SJCRH30 (cell line): ENCODE data around the gene CCL24. TPM values are rescaled to one million over a fixed set of nuclear protein-coding genes. Genes with fewer than 3 reads are reported as not detected.
A peak's percentile ranks its signal among the peaks of the same experiment; 100 is the strongest.
"Not testable (repeated sequence)": the region's sequence is repeated elsewhere in the genome, so short reads cannot be mapped to it uniquely, and the experiment has no call there.

Source experiments
- DNase-seq, 2 experiments: peaks; one replicate each; pipeline ENCODE4 v3.0.0-alpha.2; 2015 to 2020
- H3K27ac ChIP-seq: fragments of 250-450 bp; sonication (Bioruptor Pico); 2 replicates; pipeline ENCODE4 v1.5.1; 2020; ENCODE audit warnings: mild to moderate bottlenecking, moderate library complexity
- H3K27me3 ChIP-seq: fragments of 250-450 bp; sonication (Bioruptor Pico); 2 replicates; pipeline ENCODE4 v1.5.1; 2020; ENCODE audit warnings: mild to moderate bottlenecking, moderate library complexity
- H3K36me3 ChIP-seq: fragments of 250-450 bp; sonication (Bioruptor Pico); 2 replicates; pipeline ENCODE4 v1.5.1; 2020; ENCODE audit warnings: mild to moderate bottlenecking, moderate library complexity
- H3K4me1 ChIP-seq: fragments of 250-450 bp; sonication (Bioruptor Pico); 2 replicates; pipeline ENCODE4 v1.5.1; 2020; ENCODE audit warnings: mild to moderate bottlenecking, moderate library complexity
- H3K4me3 ChIP-seq: fragments of 250-450 bp; sonication (Bioruptor Pico); 2 replicates; pipeline ENCODE4 v1.5.1; 2020; ENCODE audit warnings: mild to moderate bottlenecking, moderate library complexity
- H3K9me3 ChIP-seq: fragments of 250-450 bp; sonication (Bioruptor Pico); replicated peaks from 2 replicates; pipeline ENCODE4 v1.5.1; 2020; ENCODE audit warnings: mild to moderate bottlenecking, moderate library complexity
- total RNA-seq: library from RNA; depleted of rRNA; stranded (reverse); fragments of >200 nt; shearing (Covaris generic); gene quantifications from 2 replicates; pipeline ENCODE4 v1.2.3, GENCODE V29; 2014; rRNA removed

CCL24 gene, protein sequence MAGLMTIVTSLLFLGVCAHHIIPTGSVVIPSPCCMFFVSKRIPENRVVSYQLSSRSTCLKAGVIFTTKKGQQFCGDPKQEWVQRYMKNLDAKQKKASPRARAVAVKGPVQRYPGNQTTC
- total RNA-seq = 0.35 TPM in 1 of 2 replicates, not detected in the other

DNA sequence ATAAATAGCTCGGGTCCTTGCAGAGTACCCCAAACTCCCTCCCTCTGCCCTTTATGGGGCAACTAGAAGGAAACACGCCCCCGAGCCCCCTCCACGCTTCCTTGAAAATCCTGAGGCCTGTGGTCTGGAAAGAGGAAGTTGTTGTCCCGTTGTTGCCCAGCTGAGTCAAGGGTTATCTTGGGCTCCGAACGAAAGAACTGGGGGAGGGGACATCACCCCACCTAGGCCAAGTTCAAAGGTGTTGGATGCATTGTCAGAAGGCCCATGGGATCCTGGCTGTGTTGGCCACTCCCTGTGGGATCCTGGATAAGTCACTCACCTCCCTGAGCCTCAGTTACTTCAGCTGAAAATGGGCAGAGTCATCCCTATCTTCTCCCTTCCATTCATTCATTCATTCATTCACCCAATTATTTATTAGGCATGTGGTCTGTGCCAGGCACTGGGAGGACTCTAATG, at the start of gene CCL24:
Gene CCL24 (minus strand): TSS at position 26 of the 456 bp plus-strand sequence. CDS start 91 bp downstream, outside the sequence.
- H3K27ac ChIP-seq = no peak within 1 kb of the TSS
- H3K27me3 ChIP-seq = no peaks in the 10 kb centered on the region

DNA sequence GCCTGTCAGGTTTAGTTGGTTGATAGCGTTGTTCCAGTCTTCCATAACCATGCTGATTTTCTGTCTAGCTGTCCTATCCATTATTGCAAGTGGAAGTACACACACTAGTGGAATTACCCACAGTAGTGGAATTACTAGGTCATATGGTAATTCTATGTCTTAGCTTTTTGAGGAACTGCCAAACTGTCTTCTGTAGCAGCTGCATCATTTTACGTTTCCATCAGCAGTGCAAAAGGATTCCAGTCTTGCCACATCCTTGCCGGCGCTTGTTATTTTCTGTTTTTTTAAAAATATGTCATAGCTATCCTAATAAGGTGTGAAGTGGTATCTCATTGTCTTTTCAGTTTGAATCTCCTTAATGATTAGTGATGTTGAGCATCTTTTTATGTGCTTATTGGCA, 48.0 kb upstream of the CCL24 start:
- Histone ChIP-seq H3K27ac (no peak overlapping the region), H3K4me1 (peaks cover 4% of the 10 kb centered on the region; the same call in 1 of the 2 replicates), H3K9me3 (no peaks in the 10 kb centered on the region), H3K27me3 (no peaks in the 10 kb centered on the region), H3K36me3 (no peaks in the 10 kb centered on the region), H3K4me3 (no peak overlapping the region)
- DNase-seq = no peak

More for the DNA sequence above, at the start of gene CCL24:
- Histone ChIP-seq H3K9me3 (no peaks in the 10 kb centered on the region), H3K4me1 (peaks cover 6% of the 10 kb centered on the region; the same call in 1 of the 2 replicates), H3K36me3 (no peaks in the 10 kb centered on the region), H3K4me3 (no peak within 1 kb of the TSS)
- DNase-seq = no peak

DNA sequence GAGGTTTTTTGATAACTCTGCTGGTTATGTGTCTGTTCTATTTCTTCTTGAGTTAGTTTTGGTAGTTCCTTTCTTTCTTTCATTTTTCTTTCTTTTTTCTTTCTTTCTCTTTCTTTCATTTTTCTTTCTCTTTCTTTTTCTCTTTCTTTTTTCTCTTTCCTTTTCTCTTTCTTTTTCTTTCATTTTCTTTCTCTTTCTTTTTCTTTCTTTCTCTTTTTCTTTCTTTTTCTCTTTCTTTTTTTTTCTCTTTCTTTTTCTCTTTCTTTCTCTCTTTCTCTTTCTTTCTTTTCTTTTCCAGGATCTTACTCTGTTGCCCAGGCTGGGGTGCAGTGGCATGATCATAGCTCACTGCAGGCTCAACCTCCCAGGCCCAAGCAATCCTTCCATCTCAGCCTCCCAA, 44.8 kb upstream of the CCL24 start:
- H3K4me1 ChIP-seq = no peaks in the 10 kb centered on the region
- H3K4me3 ChIP-seq = no peak overlapping the region
- no peaks in the 10 kb centered on the region for H3K27me3 ChIP-seq
- H3K27ac ChIP-seq = no peak overlapping the region
- no peak for DNase-seq
- no peaks in the 10 kb centered on the region for H3K9me3 ChIP-seq
- H3K36me3 ChIP-seq = no peaks in the 10 kb centered on the region

DNA sequence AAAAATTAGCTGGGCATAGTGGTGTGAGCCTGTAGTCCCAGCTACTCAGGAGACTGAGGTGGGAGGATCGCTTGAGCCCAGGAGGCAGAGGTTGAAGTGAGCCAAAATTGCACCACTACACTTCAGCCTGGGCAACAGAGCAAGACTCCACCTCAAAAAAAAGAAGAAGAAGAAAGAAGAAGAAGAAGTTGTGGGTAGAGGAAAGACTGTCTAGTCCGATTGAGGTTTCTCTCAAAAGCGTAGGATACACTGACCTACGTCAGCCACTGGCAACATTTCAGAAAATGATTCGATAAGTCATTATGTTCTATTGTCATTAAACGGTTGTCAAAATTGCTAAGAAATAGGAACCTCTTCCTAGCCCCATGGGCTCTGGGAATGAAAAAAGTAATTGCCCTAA, 42.9 kb upstream of the CCL24 start:
- Histone ChIP-seq H3K4me3 (no peak overlapping the region), H3K27ac (no peak overlapping the region), H3K9me3 (no peaks in the 10 kb centered on the region), H3K36me3 (no peaks in the 10 kb centered on the region), H3K27me3 (no peaks in the 10 kb centered on the region), H3K4me1 (no peaks in the 10 kb centered on the region)
- no peak for DNase-seq

DNA sequence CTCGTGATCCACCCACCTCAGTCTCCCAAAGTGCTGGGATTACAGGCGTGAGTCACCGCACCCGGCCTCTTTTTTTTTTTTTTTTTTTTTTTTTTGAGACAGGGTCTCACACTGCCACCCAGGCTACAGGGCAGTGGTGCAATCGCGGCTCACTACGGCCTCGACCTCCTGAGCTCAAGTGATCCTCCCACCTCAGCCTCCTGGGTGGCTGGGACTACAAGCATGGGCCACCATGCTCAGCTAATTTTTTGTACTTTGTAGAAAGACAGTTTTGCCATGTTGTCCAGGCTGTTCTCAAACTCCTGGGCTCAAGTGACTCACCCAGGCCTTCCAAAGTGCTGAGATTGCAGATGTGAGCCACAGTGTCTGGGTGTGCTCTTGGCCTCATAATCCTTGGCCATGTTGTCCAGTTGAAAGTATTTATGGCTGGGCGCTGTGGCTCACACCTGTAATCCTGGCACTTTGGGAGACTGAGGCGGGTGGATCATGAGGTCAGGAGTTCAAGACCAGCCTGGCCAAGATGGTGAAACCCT, 41.3 kb upstream of the CCL24 start:
- not testable (repeated sequence) for H3K4me1 ChIP-seq, DNase-seq, H3K36me3 ChIP-seq, H3K27ac ChIP-seq, H3K27me3 ChIP-seq, H3K9me3 ChIP-seq, H3K4me3 ChIP-seq

DNA sequence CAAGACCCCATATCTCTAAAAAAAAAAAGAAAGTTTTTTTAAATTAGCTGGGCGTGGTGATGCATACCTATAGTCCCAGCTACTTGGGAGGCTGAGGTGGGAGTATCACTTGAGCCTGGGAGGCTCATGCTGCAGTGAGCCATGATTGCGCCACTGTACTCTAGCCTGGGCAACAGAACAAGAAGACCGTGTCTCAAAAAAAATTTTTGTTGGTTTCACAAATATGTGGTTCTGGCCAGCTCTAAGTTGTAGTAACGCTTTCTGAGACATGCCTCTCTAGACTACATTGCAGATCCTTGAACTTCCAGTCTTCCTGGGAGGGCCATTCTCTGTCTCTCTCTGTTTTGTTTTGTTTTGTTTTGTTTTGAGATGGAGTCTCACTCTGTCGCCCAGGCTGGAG, 40.6 kb upstream of the CCL24 start:
- Histone ChIP-seq H3K36me3 (no peaks in the 10 kb centered on the region), H3K9me3 (no peaks in the 10 kb centered on the region), H3K4me3 (no peak overlapping the region), H3K4me1 (no peaks in the 10 kb centered on the region), H3K27ac (no peak overlapping the region), H3K27me3 (no peaks in the 10 kb centered on the region)
- DNase-seq = no peak

DNA sequence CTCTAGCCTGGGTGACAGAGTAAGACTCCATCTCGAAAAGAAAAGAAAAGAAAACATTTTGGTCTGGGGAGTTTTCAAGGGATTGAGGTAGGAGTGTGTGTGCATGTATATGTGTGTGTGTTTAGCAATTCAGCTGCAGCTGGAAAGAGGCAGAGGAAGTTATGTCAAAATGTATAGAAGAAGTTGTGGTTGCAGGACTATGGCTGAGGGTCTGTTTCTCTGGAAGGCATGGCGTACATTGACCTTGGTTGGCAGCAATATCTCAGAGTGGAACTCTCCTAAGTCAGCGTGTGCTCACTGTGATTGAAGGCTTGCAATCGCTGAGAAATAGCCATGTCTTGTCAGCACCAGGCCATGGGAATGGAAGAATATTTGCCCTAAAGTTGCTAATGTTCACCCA, 36.6 kb upstream of the CCL24 start:
- Histone ChIP-seq H3K4me3 (no peak overlapping the region), H3K4me1 (no peaks in the 10 kb centered on the region), H3K27ac (no peak overlapping the region), H3K9me3 (no peaks in the 10 kb centered on the region), H3K27me3 (no peaks in the 10 kb centered on the region), H3K36me3 (no peaks in the 10 kb centered on the region)
- no peak for DNase-seq

DNA sequence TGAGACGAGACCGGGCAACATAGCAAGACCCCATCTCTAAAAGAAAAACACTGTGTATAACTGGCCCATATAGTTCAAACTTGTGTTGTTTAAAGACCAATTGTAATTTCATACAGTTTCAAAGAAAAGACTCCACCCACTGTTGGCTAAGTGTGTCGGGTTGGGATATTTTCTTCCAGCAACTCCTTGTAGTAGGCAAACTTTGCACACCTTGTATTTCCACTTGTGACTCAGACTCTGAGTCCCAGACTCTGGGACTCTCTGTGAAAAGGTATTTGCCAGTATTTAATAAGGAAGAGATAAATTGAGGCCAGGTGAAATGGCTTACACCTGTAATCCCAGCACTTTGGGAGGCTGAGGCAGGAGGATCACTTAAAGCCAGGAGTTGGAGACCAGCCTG, 36.0 kb upstream of the CCL24 start:
- Histone ChIP-seq H3K27ac (no peak overlapping the region), H3K36me3 (no peaks in the 10 kb centered on the region), H3K27me3 (no peaks in the 10 kb centered on the region), H3K9me3 (0 out of 2 replicates have a peak, but pooled peaks cover 3% of the 10 kb centered on the region), H3K4me1 (no peaks in the 10 kb centered on the region), H3K4me3 (no peak overlapping the region)
- no peak for DNase-seq

DNA sequence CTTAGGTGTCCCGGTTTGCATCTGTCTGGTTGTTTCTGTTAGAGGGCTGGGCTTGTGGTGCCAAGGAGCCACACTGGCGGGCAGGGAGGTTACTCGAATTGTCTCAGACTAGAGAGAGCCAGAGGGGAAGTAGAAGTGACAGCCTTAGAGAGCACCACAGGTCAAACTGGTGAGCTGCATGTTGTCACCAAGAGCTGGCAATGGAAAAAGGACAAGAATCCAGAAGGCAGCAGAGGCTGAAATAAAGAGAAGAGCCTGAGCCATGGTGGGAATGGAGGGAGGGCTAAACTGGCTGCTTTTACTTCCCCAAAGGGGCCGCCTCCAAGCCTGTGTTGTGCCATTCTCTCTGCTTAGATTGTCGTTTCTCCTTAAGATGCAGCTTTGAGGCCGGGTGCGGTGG, 34.1 kb upstream of the CCL24 start:
- Histone ChIP-seq H3K4me3 (no peak overlapping the region), H3K9me3 (0 out of 2 replicates have a peak, but pooled peaks cover 3% of the 10 kb centered on the region), H3K4me1 (peaks cover 5% of the 10 kb centered on the region), H3K27me3 (no peaks in the 10 kb centered on the region), H3K27ac (no peak overlapping the region), H3K36me3 (no peaks in the 10 kb centered on the region)
- no peak for DNase-seq

DNA sequence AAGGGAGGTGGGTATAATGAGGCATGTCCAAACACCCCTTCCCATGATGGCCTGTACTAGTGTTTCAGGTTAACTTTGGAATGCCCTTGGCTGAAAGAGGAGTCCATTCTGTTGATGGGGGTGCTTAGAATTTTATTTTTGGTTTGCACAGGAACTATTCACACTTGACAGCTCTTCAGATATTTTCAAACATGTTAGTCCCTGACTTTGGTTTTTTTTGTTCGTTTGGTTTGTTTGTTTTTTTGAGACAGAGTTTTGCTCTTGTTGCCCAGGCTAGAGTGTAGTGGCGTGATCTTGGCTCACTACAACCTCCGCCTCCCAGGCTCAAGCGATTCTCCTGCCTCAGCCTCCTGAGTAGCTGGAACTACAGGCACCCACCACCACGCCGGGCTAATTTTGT, 31.5 kb upstream of the CCL24 start:
- H3K27ac ChIP-seq, H3K36me3 ChIP-seq, H3K4me3 ChIP-seq, H3K9me3 ChIP-seq, H3K27me3 ChIP-seq, H3K4me1 ChIP-seq, DNase-seq: not testable (repeated sequence)

DNA sequence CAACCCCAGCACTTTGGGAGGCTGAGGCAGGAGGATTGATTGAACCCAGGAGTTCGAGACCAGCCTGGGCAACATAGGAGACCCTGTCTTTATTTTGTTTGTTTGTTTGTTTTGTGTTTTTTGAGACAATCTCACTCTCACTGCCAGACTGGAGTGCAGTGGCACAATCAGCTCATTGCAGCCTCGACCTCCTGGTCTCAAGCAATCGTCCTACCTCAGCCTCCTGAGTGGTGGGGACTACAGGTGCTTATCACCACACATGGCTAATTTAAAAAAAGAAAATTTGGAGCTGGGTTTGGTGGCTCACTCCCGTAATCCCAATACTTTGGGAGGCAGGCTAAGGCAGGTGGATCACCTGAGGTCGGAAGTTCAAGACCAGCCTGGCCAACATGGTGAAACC, 30.6 kb upstream of the CCL24 start:
- Histone ChIP-seq H3K4me3 (no peak overlapping the region), H3K27me3 (no peaks in the 10 kb centered on the region), H3K27ac (no peak overlapping the region), H3K9me3 (0 out of 2 replicates have a peak, but pooled peaks cover 3% of the 10 kb centered on the region), H3K4me1 (peaks cover 9% of the 10 kb centered on the region), H3K36me3 (no peaks in the 10 kb centered on the region)
- no peak for DNase-seq

DNA sequence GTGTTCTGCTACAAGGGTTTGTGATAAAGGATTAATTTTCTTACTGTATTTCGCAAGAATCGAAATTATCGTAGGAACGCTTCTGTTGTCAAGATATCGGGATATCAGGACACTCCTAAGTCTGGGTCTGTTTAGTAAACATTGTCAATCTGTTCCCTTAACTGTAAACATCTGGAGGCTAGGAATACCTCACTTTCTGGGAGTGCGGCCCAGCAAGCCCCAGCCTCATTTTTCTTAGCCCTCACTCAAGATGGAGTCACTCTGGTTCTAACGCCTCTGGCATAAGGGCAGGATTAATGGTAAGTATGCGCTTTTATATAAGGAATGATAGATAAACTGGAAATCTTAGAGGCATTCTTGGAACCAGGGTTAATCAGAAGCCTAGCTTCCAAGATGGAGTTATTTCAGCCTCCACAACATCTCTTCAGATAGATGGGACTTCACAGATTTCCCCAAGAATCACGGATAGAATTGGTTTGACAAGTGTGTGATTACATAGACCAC, 30.1 kb upstream of the CCL24 start:
- Histone ChIP-seq H3K27me3 (no peaks in the 10 kb centered on the region), H3K9me3 (0 out of 2 replicates have a peak, but pooled peaks cover 3% of the 10 kb centered on the region), H3K4me3 (no peak overlapping the region), H3K36me3 (no peaks in the 10 kb centered on the region), H3K4me1 (peaks cover 9% of the 10 kb centered on the region), H3K27ac (no peak overlapping the region)
- DNase-seq = no peak

DNA sequence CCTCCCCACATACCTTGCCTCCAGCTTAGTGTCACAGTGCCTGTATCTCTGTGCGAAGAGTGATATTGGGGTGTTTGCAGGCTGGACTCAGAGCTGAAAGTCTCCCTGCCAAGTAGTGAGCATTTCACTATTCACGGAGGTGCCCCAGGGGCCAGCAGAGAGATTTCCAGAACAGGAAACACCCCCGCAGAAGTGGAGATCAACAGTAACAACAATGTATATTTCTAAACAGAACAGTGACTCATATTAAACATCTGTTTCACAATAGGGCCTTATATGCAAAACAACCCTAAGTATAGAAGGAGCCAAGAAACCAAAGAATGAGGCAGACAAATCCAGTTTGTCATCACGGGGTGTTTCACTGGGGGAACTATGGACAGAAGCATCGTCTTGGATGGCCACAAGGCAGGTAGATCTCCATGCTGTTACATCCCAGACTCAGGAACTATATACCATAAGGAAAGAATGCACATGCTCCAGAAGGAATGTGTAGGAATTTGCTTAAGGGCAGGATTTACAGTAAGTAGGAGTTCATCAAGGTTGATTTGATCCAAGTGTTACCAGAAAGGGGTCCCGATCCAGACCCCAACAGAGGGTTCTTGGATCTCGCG, 29.3 kb upstream of the CCL24 start:
- Histone ChIP-seq H3K4me3 (no peak overlapping the region), H3K36me3 (no peaks in the 10 kb centered on the region), H3K9me3 (0 out of 2 replicates have a peak, but pooled peaks cover 3% of the 10 kb centered on the region), H3K4me1 (peaks cover 9% of the 10 kb centered on the region), H3K27me3 (no peaks in the 10 kb centered on the region), H3K27ac (no peak overlapping the region)
- DNase-seq = peak; percentile 32 to 46

DNA sequence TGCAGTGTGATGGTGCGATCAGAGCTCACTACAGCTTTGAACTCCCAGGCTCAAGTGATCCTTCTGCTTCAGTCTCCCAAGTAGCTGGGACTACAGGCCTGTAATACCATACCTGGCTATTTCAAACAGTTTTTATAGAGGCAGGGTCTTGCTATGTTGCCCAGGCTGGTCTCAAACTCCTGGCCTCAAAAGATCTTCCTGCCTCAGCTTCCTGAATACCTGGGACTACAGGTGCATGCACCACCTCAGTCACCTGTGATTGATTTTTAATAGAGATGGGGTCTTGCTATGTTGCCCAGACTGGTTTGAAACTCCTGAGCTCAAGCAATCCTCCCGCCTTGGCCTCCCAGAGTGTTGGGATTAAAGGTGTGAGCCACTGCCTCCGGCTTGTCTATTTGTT, 26.4 kb upstream of the CCL24 start:
- Histone ChIP-seq H3K4me3 (no peak overlapping the region), H3K9me3 (0 out of 2 replicates have a peak, but pooled peaks cover 2% of the 10 kb centered on the region), H3K27me3 (no peaks in the 10 kb centered on the region), H3K4me1 (peaks cover 9% of the 10 kb centered on the region), H3K36me3 (no peaks in the 10 kb centered on the region), H3K27ac (no peak overlapping the region)
- DNase-seq = no peak

DNA sequence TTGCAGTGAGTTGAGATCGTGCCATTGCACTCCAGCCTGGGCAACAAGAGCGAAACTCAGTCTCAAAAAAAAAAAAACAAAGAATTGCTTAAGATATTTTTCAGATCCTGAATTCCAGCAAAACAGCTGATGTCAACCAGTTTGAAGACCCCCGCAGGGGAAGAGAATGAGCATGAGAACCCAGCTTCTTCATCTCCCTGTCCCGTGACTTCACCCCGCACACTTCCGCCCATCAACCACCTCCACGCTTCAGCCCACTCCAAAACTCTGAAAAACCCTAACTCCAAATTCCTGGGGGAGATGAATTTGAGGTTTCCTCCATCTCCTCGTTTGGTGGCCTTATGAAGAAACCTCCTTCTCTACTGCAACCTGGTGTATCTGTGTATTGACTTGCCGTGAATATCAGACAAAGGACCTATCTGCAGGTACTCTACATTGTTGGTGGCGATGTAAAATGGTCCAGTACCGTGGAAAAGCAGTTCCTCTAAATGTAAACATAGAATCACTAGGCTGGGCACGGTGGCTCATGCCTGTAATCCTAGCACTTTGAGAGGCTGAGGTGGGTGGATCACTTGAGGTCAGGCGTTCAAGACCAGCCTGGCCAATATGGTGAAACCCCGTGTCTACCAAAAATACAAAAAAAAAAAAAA, 24.8 kb upstream of the CCL24 start:
- not testable (repeated sequence) for H3K4me1 ChIP-seq, DNase-seq, H3K36me3 ChIP-seq, H3K27me3 ChIP-seq, H3K27ac ChIP-seq, H3K4me3 ChIP-seq, H3K9me3 ChIP-seq
